Measurements from ENCODE around the gene GRM5. TPM values are rescaled to one million over a fixed set of nuclear protein-coding genes. Genes with fewer than 3 reads are reported as not detected.

GRM5 gene
- total RNA-seq, 4 donors from 2014 or later: 0.53 TPM; not detected in 3

DNA sequence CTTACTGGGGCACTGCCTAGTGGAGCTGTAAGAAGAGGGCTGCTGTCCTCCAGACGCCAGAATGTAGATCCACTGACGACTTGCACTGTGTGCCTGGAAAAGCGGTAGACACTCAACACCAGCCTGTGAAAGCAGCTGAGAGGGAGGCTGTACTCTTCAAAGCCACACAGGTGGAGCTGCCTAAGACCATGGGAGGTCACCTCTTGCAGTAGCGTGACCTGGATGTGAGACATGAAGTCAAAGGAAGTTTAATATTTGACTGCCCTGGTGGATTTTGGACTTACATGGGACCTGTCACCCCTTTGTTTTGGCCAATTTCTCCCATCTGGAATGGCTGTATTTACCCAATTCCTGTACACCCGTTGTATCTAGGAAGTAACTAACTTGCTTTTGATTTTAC lies 531.6 kb downstream of the GRM5 start:
- Histone ChIP-seq H3K36me3 (no peaks in the 10 kb centered on the region), H3K27me3 (no peaks in the 10 kb centered on the region), H3K4me3 (no peak overlapping the region), H3K27ac (no peak overlapping the region), H3K9me3 (no peaks in the 10 kb centered on the region), H3K4me1 (no peaks in the 10 kb centered on the region)
- no peak for DNase-seq
- TF ChIP-seq, protein P1, sequence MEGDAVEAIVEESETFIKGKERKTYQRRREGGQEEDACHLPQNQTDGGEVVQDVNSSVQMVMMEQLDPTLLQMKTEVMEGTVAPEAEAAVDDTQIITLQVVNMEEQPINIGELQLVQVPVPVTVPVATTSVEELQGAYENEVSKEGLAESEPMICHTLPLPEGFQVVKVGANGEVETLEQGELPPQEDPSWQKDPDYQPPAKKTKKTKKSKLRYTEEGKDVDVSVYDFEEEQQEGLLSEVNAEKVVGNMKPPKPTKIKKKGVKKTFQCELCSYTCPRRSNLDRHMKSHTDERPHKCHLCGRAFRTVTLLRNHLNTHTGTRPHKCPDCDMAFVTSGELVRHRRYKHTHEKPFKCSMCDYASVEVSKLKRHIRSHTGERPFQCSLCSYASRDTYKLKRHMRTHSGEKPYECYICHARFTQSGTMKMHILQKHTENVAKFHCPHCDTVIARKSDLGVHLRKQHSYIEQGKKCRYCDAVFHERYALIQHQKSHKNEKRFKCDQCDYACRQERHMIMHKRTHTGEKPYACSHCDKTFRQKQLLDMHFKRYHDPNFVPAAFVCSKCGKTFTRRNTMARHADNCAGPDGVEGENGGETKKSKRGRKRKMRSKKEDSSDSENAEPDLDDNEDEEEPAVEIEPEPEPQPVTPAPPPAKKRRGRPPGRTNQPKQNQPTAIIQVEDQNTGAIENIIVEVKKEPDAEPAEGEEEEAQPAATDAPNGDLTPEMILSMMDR (IDR thresholded peaks at IDR 0.05): no peak
- TF ChIP-seq POLR2A (IDR thresholded peaks at IDR 0.05): no peak

DNA sequence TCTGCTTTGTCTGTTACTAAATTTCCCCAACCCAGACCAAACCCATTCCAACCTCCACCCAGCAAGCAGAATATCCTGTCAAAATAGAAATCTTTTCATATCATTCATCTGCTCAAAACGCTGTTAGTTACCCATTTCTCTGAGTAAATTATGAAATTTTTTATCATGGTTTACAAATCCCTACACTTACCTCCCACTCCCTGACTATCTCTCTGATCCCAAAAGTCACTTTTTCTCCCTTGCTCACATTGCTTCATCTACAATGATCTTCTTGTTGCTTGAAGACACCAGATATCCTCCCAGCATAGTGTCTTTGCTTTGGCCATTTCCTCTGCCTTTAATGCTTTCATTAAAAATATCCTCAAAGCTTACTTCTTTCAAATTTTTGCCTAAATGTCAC lies 532.8 kb downstream of the GRM5 start:
- H3K4me3 ChIP-seq: no peak overlapping the region
- no peaks in the 10 kb centered on the region for H3K27me3 ChIP-seq
- H3K9me3 ChIP-seq: no peaks in the 10 kb centered on the region
- TF ChIP-seq POLR2A (IDR thresholded peaks at IDR 0.05): no peak
- TF ChIP-seq, protein P1 (IDR thresholded peaks at IDR 0.05): no peak
- H3K27ac ChIP-seq: no peak overlapping the region
- H3K4me1 ChIP-seq: no peaks in the 10 kb centered on the region
- no peak for DNase-seq
- no peaks in the 10 kb centered on the region for H3K36me3 ChIP-seq

DNA sequence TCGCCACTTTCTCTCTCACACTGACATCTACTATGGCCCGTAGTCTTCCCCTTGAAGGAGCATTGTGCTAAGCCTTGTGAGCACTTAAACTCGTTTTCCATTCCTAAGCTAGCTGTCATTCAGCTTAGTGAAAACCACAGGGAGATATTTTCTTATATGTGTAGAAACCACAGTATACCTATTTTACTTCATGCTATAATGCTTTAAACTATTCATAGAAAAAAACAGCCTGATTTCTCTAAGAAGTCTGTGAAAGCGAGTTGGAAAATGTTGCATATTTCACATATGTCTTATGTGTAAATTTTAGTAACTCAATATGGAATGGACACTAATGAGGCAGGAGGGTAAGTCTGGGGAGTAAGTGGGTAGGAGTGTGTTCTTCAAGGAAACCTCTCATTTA lies 534.0 kb downstream of the GRM5 start:
- Histone ChIP-seq H3K9me3 (no peaks in the 10 kb centered on the region), H3K27me3 (no peaks in the 10 kb centered on the region), H3K36me3 (no peaks in the 10 kb centered on the region), H3K27ac (no peak overlapping the region), H3K4me3 (no peak overlapping the region), H3K4me1 (no peaks in the 10 kb centered on the region)
- no peak for TF ChIP-seq POLR2A (IDR thresholded peaks at IDR 0.05)
- TF ChIP-seq, protein P1 (IDR thresholded peaks at IDR 0.05): no peak
- no peak for DNase-seq

DNA sequence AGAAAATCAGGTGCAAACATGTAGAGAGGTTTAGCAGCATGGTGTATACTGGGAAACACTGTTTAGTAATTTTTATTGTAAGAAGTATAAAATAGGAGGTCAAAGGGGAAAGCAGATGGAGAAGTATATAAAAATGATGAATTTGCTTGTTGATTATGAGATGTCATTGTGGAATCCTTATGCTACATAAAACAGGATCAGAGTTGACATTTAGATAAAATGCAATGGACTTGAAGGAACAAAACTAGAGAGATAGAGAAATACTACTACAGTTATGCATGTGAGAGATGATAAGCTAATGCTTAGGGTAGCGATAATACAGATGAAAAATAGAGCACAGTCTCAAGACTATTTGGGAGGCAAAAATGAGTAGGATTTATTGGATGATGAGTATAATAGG lies 536.4 kb downstream of the GRM5 start:
- Histone ChIP-seq H3K27me3 (no peaks in the 10 kb centered on the region), H3K27ac (no peak overlapping the region), H3K4me1 (no peaks in the 10 kb centered on the region), H3K4me3 (no peak overlapping the region), H3K9me3 (no peaks in the 10 kb centered on the region), H3K36me3 (no peaks in the 10 kb centered on the region)
- no peak for TF ChIP-seq POLR2A (IDR thresholded peaks at IDR 0.05)
- TF ChIP-seq, protein P1 (IDR thresholded peaks at IDR 0.05): no peak
- no peak for DNase-seq

DNA sequence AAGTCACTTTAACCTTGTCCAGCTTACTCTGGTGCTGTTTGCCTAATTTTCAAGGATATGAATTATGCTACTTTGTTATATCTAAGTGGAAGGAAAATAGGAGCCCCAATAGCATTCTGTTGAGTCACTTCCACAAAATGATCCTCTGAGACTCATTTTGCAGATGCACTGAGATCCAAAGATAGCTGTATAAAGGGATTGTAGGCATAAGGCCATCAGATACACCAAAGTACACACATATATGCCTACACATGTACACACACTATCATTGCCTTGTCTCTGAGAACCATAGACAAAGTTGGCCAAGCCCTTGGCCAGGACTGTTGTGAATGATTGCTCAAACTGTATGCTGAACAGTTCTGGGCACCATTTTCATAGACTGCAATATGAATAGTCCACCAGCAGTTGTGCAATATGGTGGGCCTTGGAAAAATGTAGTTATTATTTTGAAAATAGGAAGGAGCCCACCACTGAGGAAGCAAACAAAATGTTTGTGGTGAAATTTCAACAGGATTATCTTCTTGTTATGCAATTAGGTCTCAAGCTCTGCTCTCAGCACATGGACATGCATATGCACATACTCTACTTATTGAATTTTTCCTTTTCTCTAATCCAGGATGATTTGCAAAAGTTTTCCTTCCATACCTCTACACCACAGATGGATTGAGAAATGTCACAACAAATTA lies 542.3 kb downstream of the GRM5 start:
- TF ChIP-seq POLR2A (IDR thresholded peaks at IDR 0.05): no peak
- TF ChIP-seq, protein P1 (IDR thresholded peaks at IDR 0.05): no peak

More for the DNA sequence above, 542.3 kb downstream of the GRM5 start:
- H3K27me3 ChIP-seq: no peaks in the 10 kb centered on the region
- H3K4me3 ChIP-seq: no peak overlapping the region
- DNase-seq: no peak
- H3K27ac ChIP-seq: no peak overlapping the region
- no peaks in the 10 kb centered on the region for H3K36me3 ChIP-seq
- H3K4me1 ChIP-seq: no peaks in the 10 kb centered on the region
- H3K9me3 ChIP-seq: no peaks in the 10 kb centered on the region
